Measurements from ENCODE around the gene LRP1B. TPM values are rescaled to one million over a fixed set of nuclear protein-coding genes. Genes with fewer than 3 reads are reported as not detected.

Gene LRP1B
- total RNA-seq, 1 donor from 2014 or later = 0.25 TPM

GRCh38 chr2:140627136-140627535 lies 1503.7 kb downstream of the LRP1B start:
- H3K9me3 Mint-ChIP-seq (ENCODE audit: low read depth) = peaks cover 6% of the 10 kb centered on the region

GRCh38 chr2:140624200-140624599 lies 1506.6 kb downstream of the LRP1B start:
- no peak for DNase-seq (ENCODE audit: low spot score)
- peaks cover 3% of the 10 kb centered on the region for H3K9me3 Mint-ChIP-seq (ENCODE audit: low read depth)
- no peak overlapping the region for H3K4me3 Mint-ChIP-seq (ENCODE audit: unreplicated experiment)
- H3K27ac Mint-ChIP-seq (ENCODE audit: unreplicated experiment) = no peak overlapping the region
- no peaks in the 10 kb centered on the region for H3K4me1 Mint-ChIP-seq (ENCODE audit: low read depth)
- TF ChIP-seq CTCF (IDR thresholded peaks at IDR 0.05) = no peak
- H3K27me3 Mint-ChIP-seq (ENCODE audit: low read depth) = no peaks in the 10 kb centered on the region
- H3K36me3 Mint-ChIP-seq (ENCODE audit: low read depth) = no peaks in the 10 kb centered on the region

More at GRCh38 chr2:140627136-140627535, 1503.7 kb downstream of the LRP1B start:
- no peak for TF ChIP-seq CTCF (IDR thresholded peaks at IDR 0.05)
- no peak overlapping the region for H3K27ac Mint-ChIP-seq (ENCODE audit: unreplicated experiment)
- no peaks in the 10 kb centered on the region for H3K4me1 Mint-ChIP-seq (ENCODE audit: low read depth)
- DNase-seq (ENCODE audit: low spot score) = no peak
- H3K4me3 Mint-ChIP-seq (ENCODE audit: unreplicated experiment) = no peak overlapping the region
- no peaks in the 10 kb centered on the region for H3K27me3 Mint-ChIP-seq (ENCODE audit: low read depth)
- H3K36me3 Mint-ChIP-seq (ENCODE audit: low read depth) = no peaks in the 10 kb centered on the region

GRCh38 chr2:140621583-140622362 lies 1509.0 kb downstream of the LRP1B start:
- no peak overlapping the region for H3K27ac Mint-ChIP-seq (ENCODE audit: unreplicated experiment)
- no peaks in the 10 kb centered on the region for H3K36me3 Mint-ChIP-seq (ENCODE audit: low read depth)
- H3K4me1 Mint-ChIP-seq (ENCODE audit: low read depth) = no peaks in the 10 kb centered on the region
- H3K4me3 Mint-ChIP-seq (ENCODE audit: unreplicated experiment) = no peak overlapping the region
- DNase-seq (ENCODE audit: low spot score) = no peak
- no peaks in the 10 kb centered on the region for H3K9me3 Mint-ChIP-seq (ENCODE audit: low read depth)
- TF ChIP-seq CTCF (IDR thresholded peaks at IDR 0.05) = no peak
- H3K27me3 Mint-ChIP-seq (ENCODE audit: low read depth) = no peaks in the 10 kb centered on the region

- H3K4me1 Mint-ChIP-seq (ENCODE audit: low read depth) = peaks cover 4% of the 10 kb centered on the region
- TF ChIP-seq CTCF (IDR thresholded peaks at IDR 0.05) = no peak
- no peak overlapping the region for H3K27ac Mint-ChIP-seq (ENCODE audit: unreplicated experiment)
These were observed 1526.0 kb downstream of the LRP1B start for GRCh38 chr2:140604788-140605187.

GRCh38 chr2:140604096-140604495 lies 1526.7 kb downstream of the LRP1B start:
- no peak for DNase-seq (ENCODE audit: low spot score)
- H3K9me3 Mint-ChIP-seq (ENCODE audit: low read depth) = no peaks in the 10 kb centered on the region
- no peaks in the 10 kb centered on the region for H3K27me3 Mint-ChIP-seq (ENCODE audit: low read depth)
- no peak for TF ChIP-seq CTCF (IDR thresholded peaks at IDR 0.05)
- no peak overlapping the region for H3K27ac Mint-ChIP-seq (ENCODE audit: unreplicated experiment)
- peaks cover 4% of the 10 kb centered on the region for H3K4me1 Mint-ChIP-seq (ENCODE audit: low read depth)
- no peak overlapping the region for H3K4me3 Mint-ChIP-seq (ENCODE audit: unreplicated experiment)
- H3K36me3 Mint-ChIP-seq (ENCODE audit: low read depth) = no peaks in the 10 kb centered on the region

More at GRCh38 chr2:140604788-140605187, 1526.0 kb downstream of the LRP1B start:
- Mint-ChIP-seq H3K36me3 (ENCODE audit: low read depth) (no peaks in the 10 kb centered on the region), H3K4me3 (ENCODE audit: unreplicated experiment) (no peak overlapping the region), H3K9me3 (ENCODE audit: low read depth) (no peaks in the 10 kb centered on the region), H3K27me3 (ENCODE audit: low read depth) (no peaks in the 10 kb centered on the region)
- DNase-seq (ENCODE audit: low spot score) = no peak
